Subcutaneous adipose tissue (tissue), 4 donors: ENCODE results near the gene AGRN. TPM values are rescaled to one million over a fixed set of nuclear protein-coding genes. Genes with fewer than 3 reads are reported as not detected.

ENCODE experiments used
- CTCF ChIP-seq: fragments of 450-650 bp; IDR thresholded peaks from one replicate; pipeline ENCODE4 v1.5.1; 2016; ENCODE audit warnings: low read depth, mild to moderate bottlenecking, control low read depth, antibody characterized with exemption, moderate library complexity
- total RNA-seq, 4 donors: library from RNA; depleted of rRNA; stranded (reverse); fragments of >200 nt; gene quantifications; one replicate each; pipeline ENCODE4 v1.1.0, GENCODE V29; 2016

Gene AGRN
- total RNA-seq, 4 donors from 2014 or later, result 3.8 to 13.2 (median 10.5) TPM

- TF ChIP-seq CTCF, result no peak
These were observed 24.6 kb downstream of the AGRN start for GRCh38 chr1:1044455-1045078.

- no peak for TF ChIP-seq CTCF
These were observed 25.2 kb downstream of the AGRN start for GRCh38 chr1:1045129-1045528.

- no peak for TF ChIP-seq CTCF
These were observed 26.3 kb downstream of the AGRN start for GRCh38 chr1:1046243-1046642.

GRCh38 chr1:1046767-1047166 lies 26.8 kb downstream of the AGRN start:
- TF ChIP-seq CTCF, result no peak

GRCh38 chr1:1047407-1047806 lies 27.5 kb downstream of the AGRN start:
- no peak for TF ChIP-seq CTCF

GRCh38 chr1:1047963-1048362 lies 28.0 kb downstream of the AGRN start:
- no peak for TF ChIP-seq CTCF

GRCh38 chr1:1048765-1049164 lies 28.8 kb downstream of the AGRN start:
- no peak for TF ChIP-seq CTCF
